ENCODE results near the gene NTNG1.

Gene NTNG1

GRCh38 chr1:107251839-107252238, 111.0 kb downstream of the NTNG1 start:
- Mint-ChIP-seq H3K4me1 (peaks cover 5% of the 10 kb centered on the region), H3K27ac (no peak overlapping the region), H3K4me3 (no peak overlapping the region), H3K27me3 (peaks cover 24% of the 10 kb centered on the region), H3K9me3 (no peaks in the 10 kb centered on the region)
- DNase-seq (no peak), ATAC-seq (no peak)

GRCh38 chr1:107252271-107252670, 111.4 kb downstream of the NTNG1 start:
- H3K4me3 Mint-ChIP-seq = no peak overlapping the region
- DNase-seq (no peak), ATAC-seq (no peak)
- peaks cover 21% of the 10 kb centered on the region for H3K27me3 Mint-ChIP-seq
- no peaks in the 10 kb centered on the region for H3K9me3 Mint-ChIP-seq
- H3K27ac Mint-ChIP-seq = no peak overlapping the region
- peaks cover 5% of the 10 kb centered on the region for H3K4me1 Mint-ChIP-seq

DNA sequence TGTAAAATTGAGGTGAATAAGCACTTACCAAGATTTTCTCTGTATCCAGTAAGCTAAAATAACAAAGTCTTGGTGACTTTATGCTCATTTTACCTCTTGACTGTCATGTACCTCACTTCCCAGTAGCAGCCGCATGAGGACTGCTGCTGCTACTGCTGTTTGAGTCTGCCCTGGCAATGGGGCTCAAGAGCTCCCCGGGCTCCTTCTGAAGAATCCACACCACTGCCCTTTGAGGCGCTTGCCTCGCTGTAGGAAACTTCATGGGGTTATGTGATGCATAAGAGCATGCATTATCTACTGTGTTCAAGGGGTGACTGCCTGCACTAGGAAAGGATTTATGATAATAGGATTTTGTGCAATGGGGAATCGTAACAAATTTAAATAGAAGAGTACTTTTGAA, 113.5 kb downstream of the NTNG1 start:
- no peak for ATAC-seq

DNA sequence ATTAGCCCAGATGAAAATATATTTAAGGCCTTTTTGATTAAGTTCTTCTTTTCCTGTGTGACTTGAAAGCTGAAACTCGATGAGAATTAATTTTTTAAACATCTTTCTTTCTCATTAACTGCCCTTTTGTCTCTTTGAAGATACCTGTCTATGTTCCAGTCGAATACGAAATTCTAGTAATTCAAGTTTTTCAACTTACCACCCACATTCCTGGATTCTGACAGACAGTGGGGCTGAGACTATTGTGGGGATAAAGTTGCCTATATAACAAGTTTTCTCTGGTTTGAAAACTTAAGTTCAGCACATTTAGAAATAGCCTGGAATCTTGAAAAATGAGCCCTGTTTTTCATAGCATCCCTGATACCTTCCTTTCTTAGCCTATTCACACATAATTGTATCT, 114.6 kb downstream of the NTNG1 start:
- Mint-ChIP-seq H3K27me3 (peaks cover 10% of the 10 kb centered on the region), H3K9me3 (no peaks in the 10 kb centered on the region), H3K4me3 (no peak overlapping the region), H3K27ac (no peak overlapping the region), H3K4me1 (no peaks in the 10 kb centered on the region)
- DNase-seq (no peak), ATAC-seq (no peak)

More for the DNA sequence above, 113.5 kb downstream of the NTNG1 start:
- H3K27ac Mint-ChIP-seq = no peak overlapping the region
- H3K27me3 Mint-ChIP-seq = peaks cover 9% of the 10 kb centered on the region
- H3K4me3 Mint-ChIP-seq = no peak overlapping the region
- H3K9me3 Mint-ChIP-seq = no peaks in the 10 kb centered on the region
- peaks cover 5% of the 10 kb centered on the region for H3K4me1 Mint-ChIP-seq
- no peak for DNase-seq

- no peak overlapping the region for H3K4me3 Mint-ChIP-seq
These were observed 121.8 kb downstream of the NTNG1 start for GRCh38 chr1:107262467-107263286.

DNA sequence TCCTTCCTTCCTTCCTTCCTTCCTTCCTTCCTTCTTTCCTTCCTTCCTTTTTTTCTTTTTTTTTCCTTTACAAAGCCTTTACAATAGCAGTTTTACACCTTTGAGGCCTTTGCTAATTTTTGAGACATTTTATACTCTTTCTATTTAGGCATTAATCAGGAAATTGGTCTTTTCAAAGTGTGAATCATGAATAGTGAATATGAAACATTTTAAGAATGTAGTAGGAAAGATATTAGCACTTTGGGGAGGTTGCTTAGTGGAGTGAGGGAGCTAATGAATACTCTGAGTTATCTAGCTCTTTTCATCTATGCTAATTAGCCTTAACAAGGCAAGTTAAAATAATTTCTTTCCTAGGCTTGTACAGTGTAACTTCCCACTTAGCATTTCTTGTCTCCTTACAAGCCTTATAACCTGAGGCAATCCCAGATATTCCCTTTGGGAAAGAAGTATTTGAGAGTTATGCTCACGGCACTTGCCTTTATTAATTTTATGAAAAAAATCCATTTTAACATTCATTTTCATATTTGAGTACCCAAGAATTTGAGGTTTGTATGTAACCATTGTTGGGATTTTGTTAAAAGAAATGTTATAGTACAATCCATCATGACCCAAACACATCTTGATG, 122.6 kb downstream of the NTNG1 start:
- Mint-ChIP-seq H3K27ac (no peak overlapping the region), H3K27me3 (peaks cover 7% of the 10 kb centered on the region), H3K9me3 (peaks cover 0 to 4% of the 10 kb centered on the region in 2 donors), H3K4me3 (no peak overlapping the region), H3K4me1 (peaks cover 10% of the 10 kb centered on the region)
- ATAC-seq (no peak), DNase-seq (no peak)

More at GRCh38 chr1:107262467-107263286, 121.8 kb downstream of the NTNG1 start:
- peaks cover 10% of the 10 kb centered on the region for H3K4me1 Mint-ChIP-seq
- H3K27me3 Mint-ChIP-seq = peaks cover 7% of the 10 kb centered on the region
- DNase-seq = no peak
- ATAC-seq = no peak
- H3K9me3 Mint-ChIP-seq = peaks cover 0 to 4% of the 10 kb centered on the region in 2 donors
- H3K27ac Mint-ChIP-seq = no peak overlapping the region

DNA sequence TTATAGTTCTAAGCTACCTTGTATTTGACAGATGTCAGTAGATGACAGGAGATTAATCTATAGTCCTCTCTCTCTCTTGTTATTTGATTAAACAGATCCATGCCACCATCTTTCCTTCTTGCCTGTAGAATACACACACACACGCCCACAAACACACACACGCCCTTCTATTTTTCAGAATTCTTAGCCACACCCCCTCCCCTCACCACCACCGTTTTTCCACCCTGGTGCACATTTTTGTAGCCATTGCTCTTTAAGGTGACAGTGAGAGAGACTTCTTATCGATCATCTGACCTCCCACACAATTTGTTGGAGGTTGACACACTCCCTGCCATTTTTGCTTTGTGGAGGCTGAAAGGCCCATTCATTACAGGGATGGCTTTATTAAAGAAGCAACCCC, 123.2 kb downstream of the NTNG1 start:
- peaks cover 7% of the 10 kb centered on the region for H3K27me3 Mint-ChIP-seq

GRCh38 chr1:107264561-107264960, 123.7 kb downstream of the NTNG1 start:
- Mint-ChIP-seq H3K4me1 (peaks cover 10% of the 10 kb centered on the region), H3K27me3 (peaks cover 7% of the 10 kb centered on the region), H3K4me3 (no peak overlapping the region), H3K27ac (no peak overlapping the region), H3K9me3 (peaks cover 0 to 4% of the 10 kb centered on the region in 2 donors)
- ATAC-seq (no peak), DNase-seq (no peak)

More for the DNA sequence above, 123.2 kb downstream of the NTNG1 start:
- H3K9me3 Mint-ChIP-seq = peaks cover 0 to 4% of the 10 kb centered on the region in 2 donors
- ATAC-seq (no peak), DNase-seq (no peak)
- no peak overlapping the region for H3K27ac Mint-ChIP-seq
- H3K4me3 Mint-ChIP-seq = no peak overlapping the region
- H3K4me1 Mint-ChIP-seq = peaks cover 10% of the 10 kb centered on the region

GRCh38 chr1:107267489-107267888, 126.7 kb downstream of the NTNG1 start:
- peaks cover 10% of the 10 kb centered on the region for H3K4me1 Mint-ChIP-seq
- DNase-seq = no peak

DNA sequence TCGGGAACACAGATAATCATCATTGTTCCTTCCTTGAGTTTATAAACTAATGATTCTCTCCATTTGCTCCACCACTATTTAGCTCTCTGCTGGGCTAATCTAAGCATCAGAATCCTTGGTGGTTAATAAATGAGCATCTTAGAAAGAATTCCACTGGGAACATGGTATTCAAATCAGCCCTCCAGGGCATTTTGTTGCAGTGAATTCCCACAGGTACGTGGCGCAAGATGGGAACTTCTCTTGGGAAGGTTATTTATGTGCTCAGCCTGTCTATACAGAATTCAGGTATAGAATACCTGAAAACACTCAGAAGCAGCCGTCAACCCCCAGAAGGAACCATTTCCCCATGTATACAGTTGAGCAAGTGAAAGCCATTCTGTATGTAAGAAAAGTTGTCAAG, 131.5 kb downstream of the NTNG1 start:
- Mint-ChIP-seq H3K4me3 (no peak overlapping the region), H3K27ac (no peak overlapping the region), H3K4me1 (no peaks in the 10 kb centered on the region), H3K27me3 (no peaks in the 10 kb centered on the region), H3K9me3 (no peaks in the 10 kb centered on the region)
- ATAC-seq = no peak
- DNase-seq = no peak

More at GRCh38 chr1:107267489-107267888, 126.7 kb downstream of the NTNG1 start:
- H3K27me3 Mint-ChIP-seq = no peaks in the 10 kb centered on the region
- ATAC-seq = no peak
- H3K9me3 Mint-ChIP-seq = no peaks in the 10 kb centered on the region
- H3K27ac Mint-ChIP-seq = no peak overlapping the region
- no peak overlapping the region for H3K4me3 Mint-ChIP-seq

DNA sequence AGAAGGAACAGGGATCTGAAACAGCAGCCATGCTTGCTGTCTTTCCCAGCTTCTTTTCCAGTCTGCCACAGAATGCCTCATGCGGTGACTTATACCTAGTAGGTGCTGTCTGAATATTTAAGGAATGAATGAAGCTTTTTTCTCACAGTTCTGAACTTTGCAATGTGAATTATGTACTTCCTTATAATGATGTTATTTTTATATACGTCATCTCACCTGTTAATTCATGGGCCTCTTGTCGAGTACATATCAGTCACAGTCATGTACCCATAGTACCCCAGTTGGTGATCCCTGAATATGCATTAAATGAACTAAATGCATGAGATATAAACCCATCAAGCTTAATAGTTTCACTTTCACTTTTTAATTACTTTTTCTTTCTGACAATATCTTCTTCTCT, 132.7 kb downstream of the NTNG1 start:
- DNase-seq = no peak

DNA sequence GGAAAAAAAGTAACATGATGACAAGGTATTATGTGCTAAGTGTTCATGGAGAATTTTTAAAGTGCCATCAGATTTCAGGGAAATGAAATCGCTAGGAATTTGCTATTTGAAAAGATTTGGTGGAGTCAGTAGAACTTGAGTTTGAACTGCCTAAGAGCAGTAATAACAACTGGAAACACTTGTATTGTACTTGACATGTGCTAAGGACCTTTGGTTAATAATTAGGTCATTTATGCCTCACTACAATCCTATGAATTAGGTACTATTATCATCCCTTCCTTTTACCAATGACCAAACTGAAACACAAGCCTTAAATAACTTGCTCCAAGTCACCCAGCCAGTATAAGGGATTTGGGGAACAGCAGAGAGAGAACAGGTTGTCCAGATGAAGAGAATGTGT, 133.4 kb downstream of the NTNG1 start:
- H3K27ac Mint-ChIP-seq = no peak overlapping the region

More for the DNA sequence above, 132.7 kb downstream of the NTNG1 start:
- Mint-ChIP-seq H3K4me1 (no peaks in the 10 kb centered on the region), H3K4me3 (no peak overlapping the region), H3K9me3 (no peaks in the 10 kb centered on the region), H3K27me3 (no peaks in the 10 kb centered on the region), H3K27ac (no peak overlapping the region)
- no peak for ATAC-seq

GRCh38 chr1:107276247-107276646, 135.4 kb downstream of the NTNG1 start:
- Mint-ChIP-seq H3K27me3 (peaks cover 9% of the 10 kb centered on the region), H3K4me1 (no peaks in the 10 kb centered on the region), H3K4me3 (no peak overlapping the region), H3K27ac (no peak overlapping the region), H3K9me3 (no peaks in the 10 kb centered on the region)
- DNase-seq (no peak), ATAC-seq (no peak)

More for the DNA sequence above, 133.4 kb downstream of the NTNG1 start:
- Mint-ChIP-seq H3K27me3 (no peaks in the 10 kb centered on the region), H3K4me1 (no peaks in the 10 kb centered on the region), H3K4me3 (no peak overlapping the region), H3K9me3 (no peaks in the 10 kb centered on the region)
- ATAC-seq (no peak), DNase-seq (no peak)

DNA sequence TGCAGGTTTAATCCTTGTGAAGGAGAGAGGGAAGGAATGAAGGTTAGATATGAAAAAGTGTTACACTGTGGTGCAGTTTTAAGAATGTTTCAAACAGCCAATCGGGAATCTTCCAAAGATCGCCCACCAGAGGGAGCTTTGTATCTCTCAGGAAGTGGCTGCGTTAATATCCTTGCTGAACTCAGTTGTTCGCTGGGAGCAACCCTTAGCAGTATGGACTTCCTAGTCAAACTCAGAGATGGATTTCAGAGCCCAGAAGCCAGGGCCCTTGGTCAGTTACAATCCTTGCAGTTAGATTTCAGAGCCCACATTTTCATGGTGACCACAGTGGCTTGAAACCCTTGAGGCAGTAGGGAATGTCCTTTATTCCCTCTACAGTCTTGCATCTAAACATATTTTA, 136.2 kb downstream of the NTNG1 start:
- H3K4me3 Mint-ChIP-seq = no peak overlapping the region
- no peaks in the 10 kb centered on the region for H3K4me1 Mint-ChIP-seq
- H3K27me3 Mint-ChIP-seq = peaks cover 9% of the 10 kb centered on the region
- no peak for ATAC-seq
- H3K27ac Mint-ChIP-seq = no peak overlapping the region
- no peaks in the 10 kb centered on the region for H3K9me3 Mint-ChIP-seq
- DNase-seq = no peak

GRCh38 chr1:107286125-107286524, 145.3 kb downstream of the NTNG1 start:
- H3K4me3 Mint-ChIP-seq = no peak overlapping the region
- H3K4me1 Mint-ChIP-seq = no peaks in the 10 kb centered on the region
- no peak for ATAC-seq
- no peaks in the 10 kb centered on the region for H3K9me3 Mint-ChIP-seq
- no peak overlapping the region for H3K27ac Mint-ChIP-seq
- DNase-seq = no peak
- peaks cover 1% of the 10 kb centered on the region for H3K27me3 Mint-ChIP-seq

DNA sequence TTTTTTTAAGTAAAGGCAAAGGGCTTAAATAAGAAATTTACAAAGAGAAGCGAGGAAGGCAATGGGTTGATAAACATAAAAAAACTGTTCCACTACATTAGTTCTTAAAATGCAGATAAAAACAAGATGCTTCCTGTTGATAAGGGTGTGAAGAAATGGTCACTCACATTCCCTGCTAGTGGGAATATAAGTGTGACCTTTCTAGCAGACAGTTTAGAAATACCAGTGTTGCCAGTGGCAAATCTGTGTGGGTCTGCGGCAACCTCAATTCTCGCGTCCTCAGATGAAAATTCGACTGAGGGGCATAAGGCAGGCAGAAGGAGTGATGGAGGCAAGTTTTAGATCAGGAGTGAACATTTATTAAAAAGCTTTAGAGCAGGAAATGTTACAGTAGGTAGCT, 151.1 kb downstream of the NTNG1 start:
- no peak for DNase-seq
- no peak for ATAC-seq
- Mint-ChIP-seq H3K4me1 (no peaks in the 10 kb centered on the region), H3K9me3 (no peaks in the 10 kb centered on the region), H3K27me3 (no peaks in the 10 kb centered on the region), H3K27ac (no peak overlapping the region), H3K4me3 (no peak overlapping the region)
